ENCODE data around the gene WBP2.

DNA sequence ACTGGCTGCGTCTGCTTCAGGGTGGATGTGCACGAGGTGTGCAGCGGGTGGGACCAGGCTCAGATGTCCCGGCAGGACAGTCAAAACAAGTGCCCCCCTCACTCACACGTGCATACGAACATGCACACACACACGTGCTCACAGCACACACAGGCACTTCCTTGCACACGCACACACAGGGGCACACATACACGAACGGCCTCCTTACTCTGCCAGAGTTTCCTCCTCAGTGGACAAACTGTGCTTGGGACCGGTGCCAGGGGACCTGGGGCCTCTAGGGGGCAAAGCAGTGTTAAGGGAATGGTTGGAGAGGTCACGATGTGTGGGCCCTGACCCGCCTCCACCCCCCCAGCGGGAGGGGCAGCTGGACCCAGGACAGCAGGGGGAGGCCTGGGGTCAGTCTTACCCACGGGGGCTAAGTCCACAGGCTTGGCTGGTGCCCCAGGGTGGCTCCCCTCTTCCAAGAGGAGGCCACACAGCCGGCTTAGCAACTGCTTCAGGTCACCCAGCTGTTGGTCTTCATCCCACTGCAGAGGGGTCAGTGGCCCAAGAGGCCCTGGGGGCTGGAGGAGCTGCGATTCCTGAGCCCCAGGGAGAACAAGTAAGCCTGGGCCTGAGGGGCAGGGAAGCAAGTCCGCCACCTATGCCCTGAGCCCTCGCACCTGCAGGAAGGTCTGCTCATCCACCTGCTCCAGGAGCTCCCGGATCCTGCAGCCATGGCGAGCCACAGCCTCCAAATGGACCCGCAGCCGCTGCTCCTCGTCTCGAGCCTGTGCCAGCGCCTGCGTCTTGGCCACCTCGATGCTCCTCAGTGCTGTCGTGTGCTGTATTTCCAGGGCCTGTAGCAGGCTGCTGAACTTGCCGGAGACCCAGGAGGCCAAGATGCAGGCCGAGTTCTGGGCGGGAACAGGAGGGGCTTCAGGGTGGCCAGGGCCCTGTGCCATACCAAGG is 36.7 kb upstream of the WBP2 start:
- TF ChIP-seq, protein P1, sequence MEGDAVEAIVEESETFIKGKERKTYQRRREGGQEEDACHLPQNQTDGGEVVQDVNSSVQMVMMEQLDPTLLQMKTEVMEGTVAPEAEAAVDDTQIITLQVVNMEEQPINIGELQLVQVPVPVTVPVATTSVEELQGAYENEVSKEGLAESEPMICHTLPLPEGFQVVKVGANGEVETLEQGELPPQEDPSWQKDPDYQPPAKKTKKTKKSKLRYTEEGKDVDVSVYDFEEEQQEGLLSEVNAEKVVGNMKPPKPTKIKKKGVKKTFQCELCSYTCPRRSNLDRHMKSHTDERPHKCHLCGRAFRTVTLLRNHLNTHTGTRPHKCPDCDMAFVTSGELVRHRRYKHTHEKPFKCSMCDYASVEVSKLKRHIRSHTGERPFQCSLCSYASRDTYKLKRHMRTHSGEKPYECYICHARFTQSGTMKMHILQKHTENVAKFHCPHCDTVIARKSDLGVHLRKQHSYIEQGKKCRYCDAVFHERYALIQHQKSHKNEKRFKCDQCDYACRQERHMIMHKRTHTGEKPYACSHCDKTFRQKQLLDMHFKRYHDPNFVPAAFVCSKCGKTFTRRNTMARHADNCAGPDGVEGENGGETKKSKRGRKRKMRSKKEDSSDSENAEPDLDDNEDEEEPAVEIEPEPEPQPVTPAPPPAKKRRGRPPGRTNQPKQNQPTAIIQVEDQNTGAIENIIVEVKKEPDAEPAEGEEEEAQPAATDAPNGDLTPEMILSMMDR (IDR thresholded peaks at IDR 0.05; ENCODE audit: insufficient read depth, low read length, poor library complexity, severe bottlenecking) = no peak
- TF ChIP-seq EZH2phosphoT487 (conservative IDR thresholded peaks at IDR 0.05; ENCODE audit: low read length) = no peak
